NCI-H1417 treated with DMSO at 0.1 percent for 48 hours (cell line): ENCODE data around the gene RALA.

ENCODE experiments used
- DNase-seq: peaks from one replicate; lab custom pipeline; 2025; lab: John Stamatoyannopoulos, UW

Gene RALA

GRCh38 chr7:39613577-39613976, 9.8 kb upstream of the RALA start:
- no peak for DNase-seq

GRCh38 chr7:39614299-39614698, 9.1 kb upstream of the RALA start:
- no peak for DNase-seq

- DNase-seq, result no peak
Observed at GRCh38 chr7:39615350-39615975, 7.9 kb upstream of the RALA start.

- no peak for DNase-seq
Observed at GRCh38 chr7:39616138-39616537, 7.2 kb upstream of the RALA start.

GRCh38 chr7:39617005-39617404, 6.4 kb upstream of the RALA start:
- DNase-seq, result no peak

GRCh38 chr7:39618868-39619267, 4.5 kb upstream of the RALA start:
- no peak for DNase-seq

- DNase-seq, result no peak
Observed at GRCh38 chr7:39620486-39620885, 2.9 kb upstream of the RALA start.

- no peak for DNase-seq
Observed at GRCh38 chr7:39621261-39621660, 2.1 kb upstream of the RALA start.

GRCh38 chr7:39621784-39622411, 1.5 kb upstream of the RALA start:
- DNase-seq, result no peak

- no peak for DNase-seq
Observed at GRCh38 chr7:39622609-39623008, 763 bp upstream of the RALA start.

GRCh38 chr7:39623732-39624441, 515 bp downstream of the RALA start:
- no peak for DNase-seq

- no peak for DNase-seq
Observed at GRCh38 chr7:39624442-39624807, 1.1 kb downstream of the RALA start.

GRCh38 chr7:39624935-39625694, 1.7 kb downstream of the RALA start:
- no peak for DNase-seq

- DNase-seq, result no peak
Observed at GRCh38 chr7:39631736-39632308, 8.4 kb downstream of the RALA start.

GRCh38 chr7:39633563-39634477, 10.4 kb downstream of the RALA start:
- DNase-seq, result no peak

GRCh38 chr7:39634478-39634805, 11.1 kb downstream of the RALA start:
- no peak for DNase-seq

- DNase-seq, result no peak
Observed at GRCh38 chr7:39637400-39637799, 14.0 kb downstream of the RALA start.

GRCh38 chr7:39637963-39638485, 14.7 kb downstream of the RALA start:
- no peak for DNase-seq

GRCh38 chr7:39642896-39643295, 19.5 kb downstream of the RALA start:
- DNase-seq, result no peak

GRCh38 chr7:39644170-39644569, 20.8 kb downstream of the RALA start:
- no peak for DNase-seq
